ENCODE measurements around the gene YARS1.

YARS1 gene

GRCh38 chr1:32863881-32864245, 46.7 kb upstream of the YARS1 start:
- no peaks in the 10 kb centered on the region for H3K79me2 ChIP-seq (ENCODE audit: insufficient read depth, low read length)
- no peaks in the 10 kb centered on the region for H3K9me3 ChIP-seq (ENCODE audit: insufficient read depth, low read depth, low read length)
- no peak overlapping the region for H3K4me2 ChIP-seq (ENCODE audit: low read depth, low read length, poor library complexity, severe bottlenecking)
- no peak overlapping the region for H3K9ac ChIP-seq (ENCODE audit: low read depth, low read length, poor library complexity, severe bottlenecking)
- TF ChIP-seq EZH2phosphoT487 (IDR thresholded peaks at IDR 0.05; ENCODE audit: borderline replicate concordance): no peak
- TF ChIP-seq CTCF (conservative IDR thresholded peaks at IDR 0.05; ENCODE audit: low read length): no peak
- no peaks in the 10 kb centered on the region for H3K9me2 ChIP-seq (replicated peaks; ENCODE audit: low read depth, low read length)
- H2AFZ ChIP-seq (ENCODE audit: low read length): no peak overlapping the region
- H3K4me1 ChIP-seq (ENCODE audit: insufficient read depth, low read length, poor library complexity, severe bottlenecking): no peaks in the 10 kb centered on the region
- H3K36me3 ChIP-seq (ENCODE audit: insufficient read depth, low read length): peaks cover 29% of the 10 kb centered on the region; the same call in 1 of the 2 replicates
- no peak overlapping the region for H3K4me3 ChIP-seq (ENCODE audit: low read length, poor library complexity, severe bottlenecking)
- H3K27me3 ChIP-seq (ENCODE audit: insufficient read depth, low read length, poor library complexity, severe bottlenecking): no peaks in the 10 kb centered on the region
- H4K20me1 ChIP-seq (ENCODE audit: insufficient read depth, low read length, poor library complexity, severe bottlenecking): no peaks in the 10 kb centered on the region
- no peaks in the 10 kb centered on the region for H3F3A ChIP-seq (ENCODE audit: low read depth)

- Histone ChIP-seq H4K20me1 (ENCODE audit: insufficient read depth, low read length, poor library complexity, severe bottlenecking) (no peaks in the 10 kb centered on the region), H3K27me3 (ENCODE audit: insufficient read depth, low read length, poor library complexity, severe bottlenecking) (no peaks in the 10 kb centered on the region), H3K9me3 (ENCODE audit: insufficient read depth, low read depth, low read length) (no peaks in the 10 kb centered on the region), H3F3A (ENCODE audit: low read depth) (no peaks in the 10 kb centered on the region), H2AFZ (ENCODE audit: low read length) (no peak overlapping the region), H3K79me2 (ENCODE audit: insufficient read depth, low read length) (no peaks in the 10 kb centered on the region), H3K9ac (ENCODE audit: low read depth, low read length, poor library complexity, severe bottlenecking) (no peak overlapping the region), H3K4me3 (ENCODE audit: low read length, poor library complexity, severe bottlenecking) (no peak overlapping the region), H3K4me2 (ENCODE audit: low read depth, low read length, poor library complexity, severe bottlenecking) (no peak overlapping the region), H3K9me2 (replicated peaks; ENCODE audit: low read depth, low read length) (no peaks in the 10 kb centered on the region), H3K4me1 (ENCODE audit: insufficient read depth, low read length, poor library complexity, severe bottlenecking) (no peaks in the 10 kb centered on the region), H3K36me3 (ENCODE audit: insufficient read depth, low read length) (peaks cover 33% of the 10 kb centered on the region; the same call in 1 of the 2 replicates)
- no peak for TF ChIP-seq CTCF (conservative IDR thresholded peaks at IDR 0.05; ENCODE audit: low read length)
- no peak for TF ChIP-seq EZH2phosphoT487 (IDR thresholded peaks at IDR 0.05; ENCODE audit: borderline replicate concordance)
Observed at GRCh38 chr1:32863218-32863880, 46.2 kb upstream of the YARS1 start.

DNA sequence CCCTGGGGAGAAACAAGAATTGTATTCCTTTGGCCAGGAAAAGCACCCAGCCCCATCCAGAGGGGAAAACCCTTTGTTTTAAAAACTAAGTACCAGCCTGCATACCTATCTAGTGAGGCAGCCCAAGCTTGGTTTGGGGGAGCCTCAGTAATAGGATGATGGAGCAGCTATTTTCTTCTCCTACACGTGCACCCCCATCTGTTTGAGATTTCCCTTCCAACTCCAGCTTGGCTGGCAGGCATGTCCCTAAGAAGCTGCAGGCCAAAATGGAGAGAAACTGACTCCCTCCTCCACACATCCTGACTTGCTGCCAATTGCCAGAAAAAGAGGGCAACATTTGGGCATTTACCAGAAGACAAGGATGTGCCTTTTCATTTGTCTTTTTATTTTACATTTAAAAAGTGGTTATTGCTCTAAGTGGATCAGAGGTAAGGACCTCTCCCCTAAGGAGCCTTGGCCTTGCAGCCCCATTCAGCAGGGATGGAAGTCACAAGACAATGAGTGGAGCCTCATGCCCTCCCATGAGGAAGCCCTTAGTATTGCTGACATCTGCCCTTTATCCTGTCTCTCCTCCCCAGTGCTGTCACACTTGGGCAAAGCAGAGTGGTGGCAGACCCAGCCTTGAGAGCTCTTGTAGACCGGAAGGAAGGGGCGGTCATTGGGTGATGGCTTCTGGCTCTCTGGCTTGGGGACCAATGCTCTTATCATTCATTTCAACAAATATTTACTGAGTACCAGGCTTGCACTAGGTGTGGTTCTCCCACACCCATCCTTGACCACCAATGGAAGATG, 44.9 kb upstream of the YARS1 start:
- no peak overlapping the region for H3K4me2 ChIP-seq (ENCODE audit: low read depth, low read length, poor library complexity, severe bottlenecking)
- no peak overlapping the region for H2AFZ ChIP-seq (ENCODE audit: low read length)
- no peak overlapping the region for H3K9ac ChIP-seq (ENCODE audit: low read depth, low read length, poor library complexity, severe bottlenecking)
- H3K4me1 ChIP-seq (ENCODE audit: insufficient read depth, low read length, poor library complexity, severe bottlenecking): no peaks in the 10 kb centered on the region
- H3K27me3 ChIP-seq (ENCODE audit: insufficient read depth, low read length, poor library complexity, severe bottlenecking): no peaks in the 10 kb centered on the region
- H3F3A ChIP-seq (ENCODE audit: low read depth): no peaks in the 10 kb centered on the region
- no peak overlapping the region for H3K4me3 ChIP-seq (ENCODE audit: low read length, poor library complexity, severe bottlenecking)
- TF ChIP-seq CTCF (conservative IDR thresholded peaks at IDR 0.05; ENCODE audit: low read length): no peak
- no peak for TF ChIP-seq EZH2phosphoT487 (IDR thresholded peaks at IDR 0.05; ENCODE audit: borderline replicate concordance)
- no peaks in the 10 kb centered on the region for H3K9me3 ChIP-seq (ENCODE audit: insufficient read depth, low read depth, low read length)
- no peaks in the 10 kb centered on the region for H4K20me1 ChIP-seq (ENCODE audit: insufficient read depth, low read length, poor library complexity, severe bottlenecking)
- peaks cover 44% of the 10 kb centered on the region; the same call in 1 of the 2 replicates for H3K36me3 ChIP-seq (ENCODE audit: insufficient read depth, low read length)
- H3K9me2 ChIP-seq (replicated peaks; ENCODE audit: low read depth, low read length): no peaks in the 10 kb centered on the region
- no peaks in the 10 kb centered on the region for H3K79me2 ChIP-seq (ENCODE audit: insufficient read depth, low read length)
